A673 (cell line): ENCODE results near the gene GRIK4. TPM values are rescaled to one million over a fixed set of nuclear protein-coding genes. Genes with fewer than 3 reads are reported as not detected.

Experiments
- BruUV-seq: library from RNA; stranded (reverse); fragments of 400-500 nt; replicated peaks from 2 replicates; lab custom pipeline; 2021; lab: Mats Ljungman, UMichigan
- CTCF ChIA-PET: fragments of 300-600 bp; sonication (Branson Sonifier 250); formaldehyde crosslinking; loops from one replicate; lab custom pipeline; 2022; ENCODE audit warnings: antibody characterized with exemption; lab: Charles Lee
- POLR2A ChIA-PET: fragments of 300-600 bp; sonication (Branson Sonifier 250); formaldehyde crosslinking; loops from one replicate; lab custom pipeline; 2022; ENCODE audit warnings: antibody characterized with exemption; ENCODE audit not compliant: low non-redundant PET; lab: Charles Lee
- DNase-seq: peaks from one replicate; pipeline ENCODE4 v3.0.0-alpha.2; 2015; ENCODE audit warnings: low spot score
- H3K27ac ChIP-seq: fragments of 200-600 bp; sonication (generic); 2 replicates; pipeline ENCODE4 v1.5.1; 2016; ENCODE audit warnings: mixed run types, low read depth, mild to moderate bottlenecking, mixed read lengths, antibody characterized with exemption, low read length; ENCODE audit not compliant: poor library complexity, severe bottlenecking
- H3K27me3 ChIP-seq: fragments of 200-600 bp; sonication (generic); replicated peaks from 2 replicates; pipeline ENCODE4 v1.6.1; 2017; ENCODE audit warnings: mixed run types, low read depth, mild to moderate bottlenecking, mixed read lengths, antibody characterized with exemption, low read length; ENCODE audit not compliant: insufficient read depth, poor library complexity
- H3K36me3 ChIP-seq: fragments of 200-600 bp; sonication (generic); 2 replicates; pipeline ENCODE4 v1.6.1; 2016; ENCODE audit warnings: mixed run types, mild to moderate bottlenecking, mixed read lengths, antibody characterized with exemption, low read length; ENCODE audit not compliant: insufficient read depth, poor library complexity, severe bottlenecking
- H3K4me1 ChIP-seq: fragments of 200-600 bp; sonication (generic); 2 replicates; pipeline ENCODE4 v1.6.1; 2017; ENCODE audit warnings: mixed run types, mild to moderate bottlenecking, mixed read lengths, antibody characterized with exemption, low read length; ENCODE audit not compliant: insufficient read depth, poor library complexity, severe bottlenecking
- H3K4me3 ChIP-seq: fragments of 200-600 bp; sonication (generic); 2 replicates; pipeline ENCODE4 v1.5.1; 2016; ENCODE audit warnings: low read depth, mixed run types, mild to moderate bottlenecking, mixed read lengths, low read length; ENCODE audit not compliant: poor library complexity, severe bottlenecking
- H3K9me3 ChIP-seq: fragments of 200-600 bp; sonication (generic); 2 replicates; pipeline ENCODE4 v1.6.1; 2016; ENCODE audit warnings: mixed run types, low read depth, mild to moderate bottlenecking, mixed read lengths, antibody characterized with exemption, low read length; ENCODE audit not compliant: poor library complexity, severe bottlenecking
- EZH2 ChIP-seq: fragments of 200-600 bp; sonication (generic); IDR thresholded peaks from 2 replicates; pipeline ENCODE4 v1.6.1; 2017; ENCODE audit warnings: borderline replicate concordance, low read depth, mild to moderate bottlenecking, mixed read lengths, antibody characterized with exemption, low read length; ENCODE audit not compliant: poor library complexity, severe bottlenecking
- intact Hi-C: fragments of 100-400 bp; cut with micrococcal nuclease; formaldehyde crosslinking; loops from one replicate; pipeline ENCODE4 v1.10.0; 2022; ENCODE audit not compliant: unreplicated experiment
- total RNA-seq: library from RNA; stranded (reverse); gene quantifications from 2 replicates; pipeline ENCODE4 v1.2.3, GENCODE V29; 2021
- TF ChIP-seq, protein P1 (sequence below): fragments of 300-800, 200-600 bp; sonication (generic); conservative IDR thresholded peaks from 2 replicates; pipeline ENCODE4 v1.5.1; 2017; ENCODE audit warnings: low read depth, mild to moderate bottlenecking, antibody characterized with exemption, low read length, moderate library complexity, mixed read lengths

The GRIK4 gene
- total RNA-seq, 1 experiment from 2014 or later, result not detected

DNA sequence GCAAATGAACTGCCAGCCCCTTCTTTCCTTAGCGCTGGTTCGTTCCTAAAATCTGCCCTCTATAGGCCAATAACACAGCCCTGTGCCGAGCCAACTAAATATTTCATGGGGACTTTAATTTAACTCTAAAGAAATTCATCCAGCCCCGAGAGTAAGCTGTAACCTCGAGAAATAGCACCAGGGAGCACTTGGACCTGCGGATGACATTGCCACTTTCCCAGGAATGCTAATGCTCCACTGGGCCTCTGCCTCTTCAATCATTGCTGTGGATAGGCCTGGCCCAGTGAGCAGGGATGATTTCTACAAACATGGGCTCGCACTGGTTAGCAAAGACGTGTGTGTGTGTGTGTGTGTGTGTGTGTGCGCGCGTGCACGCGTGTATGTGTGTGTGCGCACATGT, 417.1 kb downstream of the GRIK4 start:
- Histone ChIP-seq H3K4me3 (no peak overlapping the region), H3K36me3 (no peaks in the 10 kb centered on the region), H3K4me1 (no peaks in the 10 kb centered on the region), H3K27ac (no peak overlapping the region), H3K27me3 (no peaks in the 10 kb centered on the region), H3K9me3 (no peaks in the 10 kb centered on the region)
- CTCF ChIA-PET, result interaction anchor here (0.7 kb wide), 1 partner anchor 201 kb away, joined by 4 read pairs; no protein-coding TSS in a partner anchor
- POLR2A ChIA-PET, result interaction anchor here (0.6 kb wide), 1 partner anchor 31 kb away, joined by 4 read pairs; no protein-coding TSS in a partner anchor
- BruUV-seq, result no TSS peak
- intact Hi-C loops, result loop anchor here (2.0 kb wide), 1 partner anchor 418 kb away; the partner anchor contains the start of gene GRIK4
- no peak for DNase-seq
- no peak for TF ChIP-seq EZH2
- TF ChIP-seq, protein P1, sequence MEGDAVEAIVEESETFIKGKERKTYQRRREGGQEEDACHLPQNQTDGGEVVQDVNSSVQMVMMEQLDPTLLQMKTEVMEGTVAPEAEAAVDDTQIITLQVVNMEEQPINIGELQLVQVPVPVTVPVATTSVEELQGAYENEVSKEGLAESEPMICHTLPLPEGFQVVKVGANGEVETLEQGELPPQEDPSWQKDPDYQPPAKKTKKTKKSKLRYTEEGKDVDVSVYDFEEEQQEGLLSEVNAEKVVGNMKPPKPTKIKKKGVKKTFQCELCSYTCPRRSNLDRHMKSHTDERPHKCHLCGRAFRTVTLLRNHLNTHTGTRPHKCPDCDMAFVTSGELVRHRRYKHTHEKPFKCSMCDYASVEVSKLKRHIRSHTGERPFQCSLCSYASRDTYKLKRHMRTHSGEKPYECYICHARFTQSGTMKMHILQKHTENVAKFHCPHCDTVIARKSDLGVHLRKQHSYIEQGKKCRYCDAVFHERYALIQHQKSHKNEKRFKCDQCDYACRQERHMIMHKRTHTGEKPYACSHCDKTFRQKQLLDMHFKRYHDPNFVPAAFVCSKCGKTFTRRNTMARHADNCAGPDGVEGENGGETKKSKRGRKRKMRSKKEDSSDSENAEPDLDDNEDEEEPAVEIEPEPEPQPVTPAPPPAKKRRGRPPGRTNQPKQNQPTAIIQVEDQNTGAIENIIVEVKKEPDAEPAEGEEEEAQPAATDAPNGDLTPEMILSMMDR, result no peak; the same call in 1 of the 2 replicates

DNA sequence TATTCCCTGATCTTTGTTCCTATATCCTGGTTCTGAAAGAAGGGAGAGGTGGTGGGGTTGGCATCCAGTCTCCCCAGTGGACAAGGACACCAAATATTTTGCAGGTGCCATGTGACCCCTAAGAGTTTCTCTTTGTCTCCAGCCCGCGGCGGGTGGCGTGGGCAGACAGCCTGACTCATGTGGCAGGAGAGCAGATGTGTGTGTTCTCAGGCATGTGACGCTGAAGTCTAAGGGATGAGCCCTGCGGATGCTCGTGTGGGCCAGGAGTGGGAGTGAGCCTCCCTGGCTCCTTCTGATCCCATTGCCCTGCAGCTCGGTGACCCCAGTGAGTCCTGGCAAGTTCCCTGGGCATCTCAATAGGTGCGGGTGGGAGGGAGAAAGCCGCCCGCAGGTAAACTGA, 417.5 kb downstream of the GRIK4 start:
- intact Hi-C loops, result loop anchor here (2.0 kb wide), 1 partner anchor 418 kb away; the partner anchor contains the start of gene GRIK4

DNA sequence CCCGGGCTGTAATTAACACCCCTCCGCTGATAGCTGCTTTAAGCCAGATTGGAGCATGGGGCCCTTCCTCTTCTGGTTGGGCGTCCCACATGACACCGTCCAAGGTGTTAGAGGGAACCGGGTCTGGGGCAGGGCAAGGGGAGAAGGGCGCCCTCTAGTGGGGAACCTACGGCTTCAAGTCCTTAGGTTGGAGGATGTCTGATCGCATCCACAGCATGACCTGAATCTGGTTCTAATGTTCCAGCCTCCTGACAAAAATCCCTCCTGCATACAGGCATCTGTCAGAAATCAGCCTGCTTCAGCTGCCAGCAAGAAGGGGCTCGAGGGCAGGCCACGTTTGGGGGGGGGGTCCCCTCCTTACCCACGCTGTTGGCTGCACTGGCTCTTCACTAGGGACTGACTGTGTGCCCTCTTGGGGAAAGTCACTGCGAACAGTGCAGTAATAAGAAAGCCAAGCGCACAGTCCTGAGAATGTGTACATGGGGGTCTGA, 418.2 kb downstream of the GRIK4 start:
- Histone ChIP-seq H3K36me3 (no peaks in the 10 kb centered on the region), H3K4me1 (no peaks in the 10 kb centered on the region), H3K9me3 (no peaks in the 10 kb centered on the region), H3K27me3 (no peaks in the 10 kb centered on the region), H3K4me3 (no peak overlapping the region), H3K27ac (no peak overlapping the region)
- POLR2A ChIA-PET, result no interaction called here
- peak; percentile 68 for DNase-seq
- TF ChIP-seq, protein P1, result peak; percentile 85
- TF ChIP-seq EZH2, result no peak
- intact Hi-C loops, result loop anchor here (2.0 to 10.0 kb wide), 3 partner anchors 175 to 419 kb away; partner anchors contain the start of genes GRIK4 and TECTA
- CTCF ChIA-PET, result interaction anchor here (1.5 kb wide), 1 partner anchor 23 kb away, joined by 4 read pairs; no protein-coding TSS in a partner anchor
- BruUV-seq, result no TSS peak

More for the DNA sequence above, 417.5 kb downstream of the GRIK4 start:
- no peak overlapping the region for H3K4me3 ChIP-seq
- H3K9me3 ChIP-seq, result no peaks in the 10 kb centered on the region
- H3K4me1 ChIP-seq, result no peaks in the 10 kb centered on the region
- no TSS peak for BruUV-seq
- no peak for DNase-seq
- H3K27ac ChIP-seq, result no peak overlapping the region
- TF ChIP-seq EZH2, result no peak
- TF ChIP-seq, protein P1, result no peak
- no peaks in the 10 kb centered on the region for H3K36me3 ChIP-seq
- H3K27me3 ChIP-seq, result no peaks in the 10 kb centered on the region
- ChIA-PET POLR2A (no interaction called here), CTCF (no interaction called here)
